Measurements from ENCODE around the gene AHSA1.
"Not testable (repeated sequence)": the region's sequence is repeated elsewhere in the genome, so short reads cannot be mapped to it uniquely, and the experiment has no call there.

AHSA1 gene

DNA sequence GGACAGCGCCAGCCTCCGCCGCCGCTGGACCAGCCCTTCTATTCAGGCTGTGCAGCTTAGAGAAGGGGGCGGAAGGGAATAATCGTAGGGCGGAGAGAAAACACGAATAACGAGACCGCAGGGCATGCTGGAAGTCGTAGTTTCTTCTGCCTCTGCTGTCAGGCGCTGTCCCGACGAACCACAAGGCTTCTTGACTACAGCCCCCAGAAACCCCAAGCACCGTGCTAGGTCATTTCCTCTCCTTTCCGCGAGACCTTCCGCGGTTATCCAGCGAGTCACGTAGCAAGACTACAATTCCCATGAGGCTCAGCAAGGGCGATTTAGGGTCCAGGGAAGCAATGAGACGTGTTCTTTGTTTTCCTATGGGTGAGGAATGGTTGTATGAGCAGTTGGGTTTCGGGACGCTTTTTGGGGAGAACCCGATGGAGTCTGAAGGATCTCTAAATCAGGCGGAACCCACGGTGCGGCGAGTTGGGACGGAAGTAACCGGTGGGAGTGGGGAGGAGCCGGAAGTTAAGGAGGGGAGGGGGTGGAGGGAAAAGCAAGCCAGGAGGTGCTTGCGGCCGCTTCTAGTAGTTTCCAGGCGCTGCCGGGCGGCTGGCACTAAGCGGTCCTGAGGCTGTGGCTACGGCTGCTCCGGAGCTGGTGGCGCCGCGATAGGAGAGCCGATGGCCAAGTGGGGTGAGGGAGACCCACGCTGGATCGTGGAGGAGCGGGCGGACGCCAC is at the start of gene AHSA1, which contains the start of gene VIPAS39:
TSS of gene AHSA1 (plus strand) at position 572 of the 727 bp plus-strand sequence. CDS start at position 669, 97 bp downstream.
TSS of gene VIPAS39 (minus strand) at position 80 of the 727 bp plus-strand sequence. CDS start 3,499 bp downstream, outside the sequence.
- peak; percentile 77 for DNase-seq

DNA sequence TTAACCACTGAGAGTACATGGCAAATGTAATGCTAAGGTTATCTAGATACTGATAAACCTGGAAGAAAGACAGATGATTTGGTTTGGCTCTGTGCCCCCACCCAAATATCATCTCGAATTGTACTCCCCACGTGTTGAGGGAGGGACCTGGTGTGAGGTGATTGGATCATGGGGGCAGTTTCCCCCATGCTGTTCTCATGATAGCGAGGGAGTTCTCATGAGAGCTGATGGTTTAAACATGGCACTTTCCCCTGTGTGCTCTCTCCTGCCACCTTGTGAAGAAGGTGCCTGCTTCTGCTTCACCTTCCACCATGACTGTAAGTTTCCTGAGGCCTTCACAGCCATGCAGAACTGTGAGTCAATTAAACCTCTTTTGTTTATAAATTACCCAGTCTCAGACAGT is 48.8 kb upstream of the AHSA1 start:
- no peak for DNase-seq

DNA sequence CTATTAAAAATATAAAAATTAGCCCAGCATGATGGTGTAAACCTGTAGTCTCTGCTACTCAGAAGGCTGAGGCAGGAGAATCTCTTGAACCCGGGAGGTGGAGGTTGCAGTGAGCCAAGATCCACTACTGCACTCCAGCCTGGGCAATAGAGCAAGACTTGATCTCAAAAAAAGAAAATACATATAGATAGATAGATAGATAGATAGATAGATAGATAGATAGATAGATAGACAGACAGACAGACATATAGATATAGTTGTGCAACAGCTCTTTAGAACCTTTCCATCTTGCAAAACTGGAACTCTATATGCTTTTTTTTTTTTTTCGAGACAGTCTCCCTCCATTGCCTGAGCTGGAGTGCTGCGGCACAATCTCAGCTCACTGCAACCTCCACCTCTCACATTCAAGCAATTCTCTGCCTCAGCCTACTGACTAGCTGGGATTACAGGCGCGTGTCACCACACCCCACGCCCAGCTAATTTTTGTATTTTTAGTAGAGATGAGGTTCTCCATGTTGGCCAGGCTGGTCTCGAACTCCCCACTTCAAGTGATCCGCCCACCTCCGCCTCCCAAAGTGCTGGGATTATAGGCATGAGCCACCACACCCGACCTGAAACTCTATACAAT is 42.4 kb upstream of the AHSA1 start:
- DNase-seq: not testable (repeated sequence)

DNA sequence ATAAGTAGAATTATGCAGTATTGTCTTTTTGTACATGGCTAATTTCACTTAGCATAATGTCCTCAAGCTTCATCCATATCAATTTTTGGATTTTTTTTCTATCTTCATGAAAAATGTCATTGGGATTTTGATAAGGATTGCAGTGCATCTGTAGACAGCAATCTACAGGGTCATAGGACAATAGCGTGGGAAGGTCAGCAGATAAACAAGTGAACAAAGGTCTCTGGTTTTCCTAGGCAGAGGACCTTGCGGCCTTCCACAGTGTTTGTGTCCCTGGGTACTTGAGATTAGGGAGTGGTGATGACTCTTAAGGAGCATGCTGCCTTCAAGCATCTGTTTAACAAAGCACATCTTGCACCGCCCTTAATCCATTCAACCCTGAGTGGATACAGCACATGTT is 41.8 kb upstream of the AHSA1 start:
- not testable (repeated sequence) for DNase-seq

DNA sequence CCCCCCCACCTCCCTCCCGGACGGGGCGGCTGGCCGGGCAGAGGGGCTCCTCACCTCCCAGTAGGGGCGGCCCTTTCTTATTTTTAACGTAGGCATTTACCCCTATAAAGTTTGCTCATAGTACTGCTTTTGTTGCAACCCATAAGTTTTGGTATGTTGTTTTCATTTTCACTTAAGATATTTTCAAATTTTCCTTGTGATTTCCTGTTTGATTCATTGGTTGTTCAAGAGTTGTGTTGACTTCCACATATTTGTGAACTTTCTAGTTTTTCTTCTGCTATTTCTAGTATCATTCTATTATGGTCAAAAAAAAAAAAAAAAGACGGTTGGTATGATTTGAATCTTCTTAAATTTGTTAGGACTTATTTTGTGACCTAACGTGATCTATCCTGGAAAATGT is 41.1 kb upstream of the AHSA1 start:
- DNase-seq: no peak

DNA sequence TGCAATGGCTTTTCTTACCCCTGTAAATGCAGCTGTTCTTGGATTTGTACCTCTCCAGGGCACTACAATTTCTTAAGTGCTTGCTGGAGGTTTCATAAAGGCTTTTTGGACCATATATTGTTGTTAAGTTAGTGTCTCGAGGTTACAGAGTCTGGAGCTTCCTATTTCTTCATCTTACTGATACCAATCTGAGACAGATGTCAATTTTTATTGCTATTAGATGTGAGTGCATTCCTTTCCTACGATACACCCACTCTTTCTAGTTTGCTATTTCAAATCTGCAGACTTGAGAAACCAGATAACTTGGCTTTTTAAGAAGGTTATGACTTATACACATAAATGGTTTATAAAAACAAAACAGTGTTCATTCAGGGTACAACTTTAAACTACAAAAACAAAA is 36.7 kb upstream of the AHSA1 start:
- DNase-seq: no peak

DNA sequence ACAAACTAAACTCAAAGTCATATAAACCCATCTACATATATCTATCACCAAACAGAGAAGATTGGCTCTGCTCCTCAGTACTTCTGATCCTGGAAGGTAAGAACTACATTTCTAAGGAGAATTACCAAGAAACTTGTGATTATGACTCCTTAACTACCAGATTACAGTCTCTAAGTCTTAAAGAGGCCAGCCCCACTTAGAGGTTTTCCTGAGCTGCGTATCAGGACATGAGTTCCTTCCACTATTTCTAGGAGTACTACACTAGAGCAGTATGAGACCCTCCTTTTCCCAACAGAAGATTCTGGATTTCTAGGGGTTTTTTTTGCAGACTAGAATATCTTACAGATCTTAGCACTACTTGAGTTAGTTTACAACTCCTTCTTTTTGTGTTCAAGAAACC is 34.5 kb upstream of the AHSA1 start, which contains the start of gene NOXRED1:
TSS of gene NOXRED1 (minus strand) at position 101 of the 400 bp plus-strand sequence. CDS start 634 bp downstream, outside the sequence.
- no peak for DNase-seq

DNA sequence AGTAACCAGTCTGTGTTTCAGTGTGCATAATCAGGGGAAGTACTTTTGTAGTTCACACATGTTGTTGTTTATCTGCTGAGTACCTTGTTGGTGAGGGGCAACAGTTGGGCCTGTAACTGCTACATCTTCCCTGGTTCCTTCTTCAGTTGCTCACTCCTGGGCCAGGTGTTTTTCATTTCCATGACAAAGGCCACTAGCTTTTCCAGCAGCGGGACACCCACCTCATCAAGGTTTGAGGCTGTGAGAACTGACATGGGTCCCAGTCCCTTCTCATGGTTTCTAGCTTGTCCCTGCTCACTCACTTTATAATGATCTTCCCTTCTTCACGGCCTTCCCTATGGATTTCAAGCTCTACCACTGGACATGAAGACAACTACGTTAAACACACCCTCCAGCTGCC is 33.0 kb upstream of the AHSA1 start:
- DNase-seq: no peak

DNA sequence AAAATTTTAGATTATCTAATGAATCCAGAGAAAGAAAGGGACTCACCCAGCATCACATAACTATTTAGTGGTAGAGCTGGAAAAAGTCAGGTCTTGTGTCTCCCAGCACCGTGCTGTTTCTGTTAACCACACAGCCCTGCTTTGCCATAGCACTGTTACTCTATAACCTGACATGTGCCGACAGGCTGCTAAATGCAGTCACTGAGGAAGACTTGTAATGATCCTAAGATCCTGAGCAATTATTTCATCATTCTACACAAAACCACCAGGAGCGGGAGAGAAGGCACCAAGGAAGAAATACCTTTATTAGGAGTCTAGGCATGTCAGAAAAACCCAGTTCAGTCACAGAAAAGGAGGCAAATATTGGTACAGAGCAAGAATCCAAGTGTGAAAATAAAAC is 31.5 kb upstream of the AHSA1 start:
- DNase-seq: no peak

DNA sequence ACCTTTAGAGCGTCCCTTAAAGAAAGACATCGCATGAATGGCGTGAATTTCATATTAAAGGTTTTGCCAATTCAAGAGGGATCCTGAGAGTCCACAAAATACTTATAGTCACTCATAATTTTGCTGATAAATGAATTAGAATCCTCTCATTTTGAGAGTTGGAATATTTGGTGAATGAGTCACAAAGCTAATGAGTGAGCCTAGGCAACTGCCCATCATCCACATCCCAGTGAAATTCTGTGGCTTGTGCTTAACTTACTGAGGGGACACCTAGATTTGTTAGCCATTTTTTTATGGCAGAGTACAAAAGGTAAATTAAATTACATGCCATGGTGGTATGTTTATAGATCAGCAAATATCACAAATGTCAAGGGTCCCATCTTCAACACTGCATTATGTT is 21.9 kb upstream of the AHSA1 start:
- DNase-seq: no peak

DNA sequence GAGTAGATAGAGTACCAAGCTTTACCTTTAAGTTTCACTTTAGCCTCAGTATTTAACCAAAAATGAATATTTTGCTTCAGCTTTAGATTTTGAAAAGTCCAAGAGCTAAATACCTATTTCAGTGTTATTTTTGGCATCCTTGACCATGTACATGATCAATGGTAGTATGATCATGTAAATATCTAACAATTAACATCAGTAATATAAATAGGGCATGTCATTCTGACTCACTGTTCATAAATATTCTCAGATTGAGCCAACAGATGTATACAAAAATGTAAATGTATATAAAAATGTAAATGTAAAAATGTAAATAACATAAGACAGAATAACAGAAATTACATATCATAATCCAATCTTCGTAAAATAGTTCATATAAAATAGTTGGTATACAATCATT is 19.3 kb upstream of the AHSA1 start:
- DNase-seq: no peak

DNA sequence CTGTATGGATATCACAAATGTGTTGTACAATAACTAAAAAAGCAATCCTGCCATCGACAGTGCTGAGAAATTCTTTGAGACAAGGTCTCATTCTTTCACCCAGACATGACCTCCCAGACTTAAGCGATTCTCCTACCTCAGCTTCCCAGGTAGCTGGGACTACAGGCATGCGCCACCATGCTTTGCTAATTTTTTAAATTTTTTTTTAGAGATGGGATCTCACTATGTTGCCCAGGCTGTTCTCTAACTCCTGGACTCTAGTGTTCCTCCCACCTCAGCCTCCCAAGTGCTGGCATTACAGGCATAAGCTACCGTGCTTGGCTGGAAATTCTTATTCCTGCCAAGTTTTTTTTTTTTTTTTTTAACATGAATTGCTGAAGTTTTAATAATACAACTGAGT is 18.0 kb upstream of the AHSA1 start:
- DNase-seq: no peak

DNA sequence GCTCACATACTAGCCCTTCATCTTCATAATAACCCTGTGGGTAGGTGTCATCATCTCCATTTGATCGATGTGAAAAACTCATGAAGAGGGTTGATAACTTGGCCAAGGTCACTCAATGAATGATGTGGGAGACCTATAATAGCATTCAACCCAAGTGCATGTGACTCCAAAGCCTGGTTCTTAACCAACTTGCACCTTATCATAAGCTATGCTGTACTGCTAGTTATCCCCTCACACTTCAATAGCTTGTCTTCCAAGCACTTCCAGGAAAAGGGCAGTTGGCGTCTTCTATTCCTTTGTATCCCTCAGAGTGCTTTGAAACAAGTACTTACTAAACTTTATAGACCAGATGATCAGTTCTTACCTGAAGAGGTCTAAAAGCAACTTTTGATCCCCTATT is 15.7 kb upstream of the AHSA1 start:
- DNase-seq: no peak

DNA sequence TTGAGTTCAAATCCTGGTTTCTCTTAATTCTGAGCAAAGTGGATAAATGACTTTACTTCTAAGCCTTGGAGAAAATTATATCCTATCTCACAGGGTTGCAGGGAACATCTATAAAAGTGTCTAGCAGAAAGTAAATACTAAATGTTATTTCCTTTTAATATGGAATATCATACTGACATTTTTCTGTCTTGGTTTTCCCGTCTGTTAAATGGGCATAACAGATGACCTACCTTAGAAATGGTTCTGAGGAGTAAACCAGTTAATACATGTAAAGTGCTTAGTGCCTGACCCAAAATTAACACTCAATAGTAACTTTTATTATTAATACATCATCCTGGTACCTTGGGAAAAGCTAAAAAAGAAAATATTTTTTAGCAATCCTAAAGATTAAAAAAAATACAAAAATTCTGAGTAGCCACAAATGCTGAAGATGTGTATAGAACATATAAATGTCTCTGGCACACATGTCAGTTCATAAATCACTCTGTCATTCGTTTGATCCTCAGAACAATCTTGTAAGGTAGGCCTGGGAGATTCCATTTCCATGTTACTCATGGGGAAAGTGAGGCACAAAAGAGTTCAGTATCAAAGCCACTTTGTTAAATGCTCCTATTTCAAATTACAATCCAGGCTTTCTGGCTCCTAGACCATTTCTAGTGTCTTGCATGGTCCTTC is 1.8 kb upstream of the AHSA1 start:
- no peak for DNase-seq

DNA sequence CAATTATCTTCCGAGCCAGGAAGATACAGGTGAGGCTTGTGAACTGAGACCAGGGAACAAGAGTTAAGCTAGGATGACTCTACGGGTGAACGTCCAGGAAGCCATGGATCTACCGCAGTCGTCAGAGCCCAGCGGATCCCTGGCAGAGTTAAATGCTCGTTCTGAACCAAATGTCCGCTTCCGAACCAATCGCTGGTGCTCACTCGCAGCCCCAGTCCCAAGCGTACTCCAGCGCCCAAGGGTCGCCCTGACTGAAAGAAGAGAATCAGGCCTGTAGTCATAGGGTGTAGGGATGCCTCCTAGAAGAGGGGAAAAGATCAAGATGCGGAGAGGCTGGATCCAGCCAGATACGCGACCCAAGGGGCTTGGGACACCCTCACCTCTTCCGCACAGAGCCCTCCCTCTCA is 775 bp upstream of the AHSA1 start:
- no peak for DNase-seq

DNA sequence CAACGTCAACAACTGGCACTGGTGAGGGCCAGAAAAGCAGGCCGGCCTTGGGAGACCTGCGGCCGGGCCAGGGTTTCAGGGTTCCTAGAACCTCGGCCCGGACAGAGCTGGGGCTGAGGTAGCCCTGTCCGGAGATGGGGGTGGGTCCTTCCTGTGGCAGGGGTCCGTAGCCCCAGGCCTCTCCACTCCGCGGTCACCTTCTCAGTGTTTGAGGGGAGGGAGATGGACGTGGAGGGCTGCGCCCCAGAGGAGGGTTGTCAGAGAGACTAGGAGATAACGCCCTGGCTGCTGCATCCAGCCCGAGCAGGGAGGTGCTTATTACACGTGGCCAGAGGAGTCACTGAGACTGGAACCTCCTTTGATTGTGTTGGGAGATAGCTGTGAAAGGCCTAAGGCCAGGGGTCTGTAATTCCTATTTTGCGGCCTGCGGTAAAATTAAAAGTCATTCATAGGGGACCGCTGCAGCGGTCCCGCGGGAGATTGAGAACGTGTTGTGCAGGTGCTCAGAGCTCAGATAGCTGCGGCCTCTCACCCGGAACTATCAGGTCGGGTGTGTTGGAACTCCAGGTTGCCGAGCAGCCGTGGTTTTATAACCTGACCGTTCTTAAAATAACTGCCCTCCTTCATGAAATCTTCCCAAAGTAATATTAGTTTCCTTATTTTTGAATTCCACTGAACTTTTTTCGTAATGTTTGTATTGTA is 507 bp downstream of the AHSA1 start:
- no peak for DNase-seq

DNA sequence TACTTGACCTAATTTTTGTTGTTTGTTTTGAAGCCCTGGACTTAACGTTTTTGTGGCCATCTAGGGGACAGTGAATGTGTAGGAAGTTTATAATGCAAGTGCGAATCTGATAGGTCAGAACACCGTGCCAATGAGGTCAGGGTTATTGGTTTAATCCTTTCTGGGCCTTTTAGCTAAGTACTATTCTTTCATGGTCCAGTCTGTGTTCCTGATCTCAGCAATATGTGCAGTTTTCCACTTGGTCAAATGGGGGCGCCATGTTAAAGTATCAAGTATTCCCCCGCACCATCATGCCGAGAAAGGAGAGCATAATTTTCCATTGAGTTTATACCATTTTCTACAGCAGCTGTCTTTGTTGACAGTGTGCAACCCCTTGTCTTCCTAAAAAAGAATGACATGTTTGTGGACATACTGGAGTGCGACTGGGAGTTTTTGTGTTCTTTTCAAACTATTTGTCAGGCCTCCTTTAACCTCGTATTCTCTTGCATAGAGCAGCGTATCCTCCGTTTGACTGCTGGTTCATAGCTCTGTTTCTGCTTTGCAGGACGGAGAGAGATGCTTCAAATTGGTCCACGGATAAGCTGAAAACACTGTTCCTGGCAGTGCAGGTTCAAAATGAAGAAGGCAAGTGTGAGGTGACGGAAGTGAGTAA is 1.3 kb downstream of the AHSA1 start:
- DNase-seq: no peak

DNA sequence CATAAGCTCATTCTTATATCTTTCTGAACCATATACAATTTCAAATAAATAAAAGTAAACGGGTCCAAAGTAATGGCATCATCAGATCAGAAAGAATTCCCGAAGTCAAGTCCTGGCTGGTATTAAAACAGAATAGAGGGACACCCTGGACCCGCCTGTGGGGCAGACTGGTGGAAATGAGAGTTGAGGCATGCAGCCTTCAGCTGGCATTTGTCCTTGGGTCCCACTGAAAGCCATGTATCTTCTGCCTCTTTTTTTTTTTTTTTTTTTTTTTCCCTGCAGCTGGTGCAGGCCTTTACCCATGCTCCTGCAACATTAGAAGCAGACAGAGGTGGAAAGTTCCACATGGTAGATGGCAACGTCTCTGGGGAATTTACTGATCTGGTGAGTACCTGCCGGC is 9.9 kb downstream of the AHSA1 start:
- DNase-seq: no peak

DNA sequence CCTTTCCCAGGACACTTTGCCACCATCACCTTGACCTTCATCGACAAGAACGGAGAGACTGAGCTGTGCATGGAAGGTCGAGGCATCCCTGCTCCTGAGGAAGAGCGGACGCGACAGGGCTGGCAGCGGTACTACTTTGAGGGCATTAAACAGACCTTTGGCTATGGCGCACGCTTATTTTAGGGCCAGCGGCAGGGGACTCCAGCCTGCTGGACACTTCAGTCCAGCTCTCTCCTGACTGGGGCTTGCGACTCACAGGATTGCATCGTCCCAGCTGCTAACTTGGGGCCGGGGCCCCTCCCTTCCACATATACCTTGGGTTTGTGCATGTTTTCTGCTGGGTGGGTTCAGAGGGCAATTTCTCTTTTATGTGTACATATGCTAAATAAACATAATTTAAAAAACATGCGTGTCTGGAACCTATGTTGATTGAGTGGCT is 11.2 kb downstream of the AHSA1 start:
- DNase-seq: no peak

DNA sequence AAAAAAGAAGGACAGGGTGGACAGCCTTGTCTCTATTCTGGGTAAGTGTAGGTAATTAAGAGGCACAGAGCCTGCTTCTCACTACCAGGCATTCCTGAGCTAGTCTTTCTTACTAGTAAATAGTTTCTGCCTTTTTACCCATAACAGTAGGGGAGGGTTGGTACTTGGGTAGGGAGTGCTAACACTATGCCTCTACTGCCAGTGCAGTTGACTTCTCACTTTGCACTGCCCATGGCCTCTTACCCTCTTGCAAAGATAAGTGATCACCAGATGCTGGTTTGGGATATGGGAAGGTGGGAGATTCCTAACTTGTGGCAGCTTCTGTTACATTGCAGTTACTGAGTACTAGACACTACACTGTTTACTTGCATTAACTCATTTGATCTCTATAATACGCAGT is 11.6 kb downstream of the AHSA1 start:
- no peak for DNase-seq

DNA sequence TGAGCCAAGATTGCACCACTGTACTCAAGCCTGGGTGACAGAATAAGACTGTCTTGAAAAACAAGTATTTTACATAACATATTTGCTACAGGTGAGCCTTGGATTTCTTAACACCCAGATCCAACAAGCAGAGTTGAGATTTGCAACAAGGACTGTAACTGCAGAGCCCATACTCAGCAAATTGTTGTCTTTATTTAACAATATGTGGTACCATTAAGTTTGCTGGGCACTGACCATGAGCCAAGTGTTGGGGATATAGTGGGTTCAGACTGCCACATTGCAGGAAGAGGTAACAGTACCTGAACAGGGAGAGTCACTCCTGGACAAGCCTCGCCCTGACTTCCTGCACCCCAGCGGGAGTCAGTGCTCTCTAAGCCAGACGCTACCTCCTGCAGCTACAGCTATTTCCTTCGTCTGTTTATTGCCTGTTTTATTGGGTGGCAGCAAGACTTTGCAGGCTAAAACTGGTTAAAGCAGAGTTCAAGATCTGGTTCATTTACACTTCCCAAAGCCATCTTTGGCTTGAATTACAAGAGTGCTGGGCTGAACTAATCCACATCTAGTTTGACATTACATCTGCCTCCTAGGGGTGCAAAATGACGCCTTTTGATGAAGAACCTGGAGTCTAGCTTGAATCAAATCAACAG is 12.5 kb downstream of the AHSA1 start:
- no peak for DNase-seq

DNA sequence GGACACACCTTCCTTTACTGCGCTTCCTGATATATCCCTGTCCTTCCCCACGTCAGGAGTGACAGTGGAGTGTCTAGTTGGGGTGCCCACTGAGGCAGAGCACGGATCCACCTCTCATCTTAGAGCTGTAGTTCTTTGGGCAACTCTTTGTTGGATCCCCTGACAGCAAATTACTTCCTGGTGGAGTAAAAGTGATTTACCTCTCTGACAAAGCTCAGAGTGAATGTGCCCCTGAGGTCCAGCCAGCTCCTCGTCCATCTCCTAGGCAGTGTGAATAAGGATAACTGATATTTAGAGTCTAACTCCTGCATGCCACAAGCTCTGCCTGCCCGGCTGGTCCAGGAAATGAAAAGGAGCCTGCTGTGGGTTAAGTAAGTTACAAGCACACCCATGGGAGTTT is 16.0 kb downstream of the AHSA1 start:
- DNase-seq: no peak

All from GOT3 (cell line).